ENCODE results near the gene MALT1. TPM values are rescaled to one million over a fixed set of nuclear protein-coding genes. Genes with fewer than 3 reads are reported as not detected.

MALT1 gene
- total and polyA plus RNA-seq, 7 donors, result 5.3 to 22.4 (median 17.1) TPM

DNA sequence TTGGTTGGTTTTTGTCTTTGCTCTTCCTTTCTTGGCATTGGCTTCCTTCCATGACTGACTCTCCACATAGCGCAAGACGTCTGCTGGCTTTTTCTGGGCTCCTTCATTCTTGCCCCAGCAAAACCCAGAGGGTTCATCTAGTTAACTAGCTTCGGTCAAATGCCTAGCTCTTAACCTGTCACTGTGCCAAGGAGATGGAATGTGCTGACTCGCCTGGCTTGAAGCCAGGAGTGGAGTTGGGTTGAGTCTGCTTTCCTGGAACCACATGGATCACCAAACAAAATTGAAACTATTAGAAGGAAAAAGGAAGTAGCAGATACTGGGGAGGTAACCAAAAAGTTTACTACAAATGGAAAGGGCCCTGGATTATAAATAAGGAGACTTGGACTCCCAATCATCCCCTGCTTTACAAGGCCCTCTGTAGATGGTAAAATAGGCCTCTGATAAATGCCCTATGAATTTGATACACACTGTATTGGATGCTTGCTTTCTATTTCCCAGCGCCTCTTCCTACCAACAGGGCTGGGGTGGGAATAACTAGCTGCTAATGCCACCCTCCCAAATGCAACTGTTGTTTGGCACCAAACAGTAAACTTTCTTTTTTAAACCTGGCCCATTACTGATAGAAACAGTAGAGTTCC, 11.3 kb downstream of the MALT1 start:
- intact Hi-C loops (cut with DNase I), result no loop called here
- no peaks in the 10 kb centered on the region for H3K9me3 ChIP-seq
- TF ChIP-seq POLR2A (IDR thresholded peaks at IDR 0.05) (no peak), POLR2AphosphoS5 (IDR thresholded peaks at IDR 0.05) (no peak), EP300 (IDR thresholded peaks at IDR 0.05) (no peak)
- TF ChIP-seq, protein P1, sequence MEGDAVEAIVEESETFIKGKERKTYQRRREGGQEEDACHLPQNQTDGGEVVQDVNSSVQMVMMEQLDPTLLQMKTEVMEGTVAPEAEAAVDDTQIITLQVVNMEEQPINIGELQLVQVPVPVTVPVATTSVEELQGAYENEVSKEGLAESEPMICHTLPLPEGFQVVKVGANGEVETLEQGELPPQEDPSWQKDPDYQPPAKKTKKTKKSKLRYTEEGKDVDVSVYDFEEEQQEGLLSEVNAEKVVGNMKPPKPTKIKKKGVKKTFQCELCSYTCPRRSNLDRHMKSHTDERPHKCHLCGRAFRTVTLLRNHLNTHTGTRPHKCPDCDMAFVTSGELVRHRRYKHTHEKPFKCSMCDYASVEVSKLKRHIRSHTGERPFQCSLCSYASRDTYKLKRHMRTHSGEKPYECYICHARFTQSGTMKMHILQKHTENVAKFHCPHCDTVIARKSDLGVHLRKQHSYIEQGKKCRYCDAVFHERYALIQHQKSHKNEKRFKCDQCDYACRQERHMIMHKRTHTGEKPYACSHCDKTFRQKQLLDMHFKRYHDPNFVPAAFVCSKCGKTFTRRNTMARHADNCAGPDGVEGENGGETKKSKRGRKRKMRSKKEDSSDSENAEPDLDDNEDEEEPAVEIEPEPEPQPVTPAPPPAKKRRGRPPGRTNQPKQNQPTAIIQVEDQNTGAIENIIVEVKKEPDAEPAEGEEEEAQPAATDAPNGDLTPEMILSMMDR (IDR thresholded peaks at IDR 0.05), result no peak
- H3K4me1 ChIP-seq, result no peaks in the 10 kb centered on the region
- H3K27ac ChIP-seq, result no peak overlapping the region
- no peak overlapping the region for H3K4me3 ChIP-seq
- 75 to 85% methylated on average over 5 of the region's 5 CpGs for WGBS, 2 donors
- DNase-seq, result no peak
- peaks cover 0 to 24% (median 0%) of the 10 kb centered on the region in 4 donors for H3K36me3 ChIP-seq
- H3K27me3 ChIP-seq, result no peaks in the 10 kb centered on the region

DNA sequence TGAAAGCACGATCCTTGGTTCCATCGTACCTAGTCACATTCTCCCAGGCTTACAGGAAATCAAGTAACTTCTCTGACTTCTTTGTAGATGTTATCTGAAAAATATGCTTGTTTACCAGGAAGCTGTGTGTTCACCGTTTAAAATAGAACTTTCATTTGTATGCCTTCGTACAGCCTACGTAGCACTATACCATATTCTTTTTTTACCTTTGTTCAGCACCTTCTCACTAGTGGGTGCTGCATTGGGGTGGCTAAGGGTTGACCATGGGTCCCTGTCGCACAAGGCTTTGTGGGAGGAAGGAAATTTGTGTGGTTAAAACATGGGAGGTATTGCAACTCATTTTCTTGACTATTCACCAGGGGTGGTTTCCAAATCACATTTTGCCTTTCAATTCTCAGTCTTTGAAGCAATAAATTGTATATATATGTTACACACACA, 16.6 kb downstream of the MALT1 start:
- Histone ChIP-seq H3K4me3 (no peak overlapping the region), H3K27me3 (no peaks in the 10 kb centered on the region), H3K27ac (no peak overlapping the region), H3K4me1 (no peaks in the 10 kb centered on the region), H3K9me3 (no peaks in the 10 kb centered on the region), H3K36me3 (peaks cover 0 to 18% (median 2%) of the 10 kb centered on the region in 4 donors)
- TF ChIP-seq EP300 (IDR thresholded peaks at IDR 0.05), result no peak
- WGBS, 2 donors, result 57 to 84% methylated on average over 6 of the region's 6 CpGs
- intact Hi-C loops (cut with DNase I), result no loop called here
- no peak for DNase-seq

DNA sequence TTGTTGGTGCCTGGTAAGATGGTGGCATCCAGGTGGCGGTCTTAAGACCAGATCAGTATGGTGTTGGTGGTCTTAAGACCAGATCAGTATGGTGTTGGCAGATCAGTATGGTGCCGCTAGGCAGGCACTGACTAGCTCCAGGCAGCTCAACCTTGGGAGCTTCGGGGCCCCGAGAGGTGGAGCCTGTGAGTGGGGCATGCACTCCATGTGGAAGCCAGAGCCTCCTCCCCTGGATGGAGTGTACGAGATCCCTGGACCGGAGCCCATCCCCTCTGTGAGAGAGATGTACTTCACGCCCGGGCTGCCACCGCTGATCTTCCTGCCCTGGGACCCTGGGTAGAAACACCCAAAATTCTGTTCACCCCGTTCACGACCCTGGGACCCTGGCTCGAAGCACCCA, 19.0 kb downstream of the MALT1 start:
- Histone ChIP-seq H3K27me3 (no peaks in the 10 kb centered on the region), H3K27ac (no peak overlapping the region), H3K4me3 (no peak overlapping the region), H3K36me3 (peaks cover 0 to 14% (median 2%) of the 10 kb centered on the region in 4 donors), H3K4me1 (no peaks in the 10 kb centered on the region), H3K9me3 (no peaks in the 10 kb centered on the region)
- no peak for TF ChIP-seq EP300 (IDR thresholded peaks at IDR 0.05)
- no peak for TF ChIP-seq POLR2AphosphoS5 (IDR thresholded peaks at IDR 0.05)
- TF ChIP-seq, protein P1 (IDR thresholded peaks at IDR 0.05), result no peak
- no peak for TF ChIP-seq POLR2A (IDR thresholded peaks at IDR 0.05)
- DNase-seq, result no peak
- WGBS, 2 donors, result 97 to 98% methylated on average over 12 of the region's 12 CpGs
- intact Hi-C loops (cut with DNase I), result no loop called here

DNA sequence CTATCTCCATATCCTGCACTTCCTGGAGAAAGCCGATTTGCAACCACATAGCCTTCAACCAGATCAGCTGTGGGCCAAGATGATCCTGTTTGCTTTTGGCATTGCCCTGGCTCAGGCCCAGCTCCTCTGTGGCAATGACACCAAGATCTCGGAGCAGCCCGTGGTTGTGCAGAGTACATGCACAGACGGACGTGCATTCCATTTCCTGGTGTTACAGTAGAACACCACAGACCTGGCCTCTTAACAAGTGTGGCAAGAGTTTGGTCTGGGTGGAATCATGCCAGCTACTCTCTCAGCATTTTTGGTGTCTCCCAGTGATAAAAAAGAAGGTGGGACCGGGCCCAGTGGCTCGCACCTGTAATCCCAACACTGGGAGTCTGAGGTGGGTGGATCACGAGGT, 20.0 kb downstream of the MALT1 start:
- TF ChIP-seq POLR2A (IDR thresholded peaks at IDR 0.05) (no peak), EP300 (IDR thresholded peaks at IDR 0.05) (no peak), POLR2AphosphoS5 (IDR thresholded peaks at IDR 0.05) (no peak)
- TF ChIP-seq, protein P1 (IDR thresholded peaks at IDR 0.05), result no peak

DNA sequence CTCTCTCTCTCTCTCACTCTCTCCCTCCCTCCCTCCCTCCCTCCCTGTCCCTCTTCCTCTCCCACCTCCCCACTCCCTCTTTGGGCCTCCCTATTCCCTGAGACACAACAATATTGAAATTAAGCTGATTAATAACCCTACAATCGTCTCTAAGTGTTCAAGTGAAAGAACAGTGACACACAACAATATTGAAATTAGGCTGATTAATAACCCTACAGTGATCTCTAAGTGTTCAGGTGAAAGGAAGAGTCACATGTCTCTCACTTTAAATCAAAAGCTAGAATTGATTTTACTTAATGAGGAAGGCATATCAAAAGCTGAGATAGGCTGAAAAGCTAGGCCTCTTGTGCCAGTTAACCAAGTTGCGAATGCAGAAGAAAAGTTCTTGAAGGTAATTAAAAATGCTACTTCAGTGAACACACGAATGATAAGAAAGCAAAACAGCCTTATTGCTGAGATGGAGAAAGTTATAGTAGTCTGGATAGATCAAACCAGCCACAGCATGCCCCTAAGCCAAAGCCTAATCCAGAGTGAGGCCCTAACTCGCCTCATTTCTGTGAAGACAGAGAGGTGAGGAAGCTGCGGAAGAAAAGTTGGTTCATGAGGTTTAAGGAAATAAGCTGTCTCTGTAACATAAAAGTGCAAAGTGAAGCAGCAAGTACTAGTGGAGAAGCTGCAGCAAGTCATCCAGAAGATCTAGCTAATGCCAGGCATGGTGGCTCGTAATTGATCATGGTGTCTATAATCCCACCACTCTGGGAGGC, 21.3 kb downstream of the MALT1 start:
- Histone ChIP-seq H3K27me3 (no peaks in the 10 kb centered on the region), H3K4me1 (no peaks in the 10 kb centered on the region), H3K4me3 (no peak overlapping the region), H3K27ac (no peak overlapping the region), H3K9me3 (no peaks in the 10 kb centered on the region), H3K36me3 (peaks cover 0 to 15% (median 6%) of the 10 kb centered on the region in 4 donors)
- DNase-seq, result no peak
- intact Hi-C loops (cut with DNase I), result no loop called here
- 82 to 95% methylated on average over 6 of the region's 6 CpGs for WGBS, 2 donors
- TF ChIP-seq, protein P1 (IDR thresholded peaks at IDR 0.05), result no peak
- TF ChIP-seq EP300 (IDR thresholded peaks at IDR 0.05) (no peak), POLR2AphosphoS5 (IDR thresholded peaks at IDR 0.05) (no peak), POLR2A (IDR thresholded peaks at IDR 0.05) (no peak)

More for the DNA sequence above, 20.0 kb downstream of the MALT1 start:
- H3K4me3 ChIP-seq, result no peak overlapping the region
- H3K9me3 ChIP-seq, result no peaks in the 10 kb centered on the region
- no peaks in the 10 kb centered on the region for H3K4me1 ChIP-seq
- H3K27ac ChIP-seq, result no peak overlapping the region
- WGBS, 2 donors, result 86 to 93% methylated on average over 8 of the region's 8 CpGs
- no peak for DNase-seq
- intact Hi-C loops (cut with DNase I), result no loop called here
- no peaks in the 10 kb centered on the region for H3K27me3 ChIP-seq
- peaks cover 0 to 9% (median 2%) of the 10 kb centered on the region in 4 donors for H3K36me3 ChIP-seq

All from sigmoid colon (tissue), 7 donors.